ENCODE measurements around the gene AHCYL2.
"Not testable (repeated sequence)": the region's sequence is repeated elsewhere in the genome, so short reads cannot be mapped to it uniquely, and the experiment has no call there.

AHCYL2 gene

GRCh38 chr7:129247087-129247486 is 22.3 kb downstream of the AHCYL2 start:
- no peak overlapping the region for H3K4me3 ChIP-seq (ENCODE audit: control insufficient read depth, low read depth, low read length)
- DNase-seq (ENCODE audit: low read depth) = no peak
- TF ChIP-seq CTCF (IDR thresholded peaks at IDR 0.05; ENCODE audit: control insufficient read depth, insufficient read depth, low read depth, low read length, missing control alignments) = no peak

GRCh38 chr7:129252128-129252527 is 27.3 kb downstream of the AHCYL2 start:
- no peak overlapping the region for H3K4me3 ChIP-seq (ENCODE audit: control insufficient read depth, low read depth, low read length)
- no peak for TF ChIP-seq CTCF (IDR thresholded peaks at IDR 0.05; ENCODE audit: control insufficient read depth, insufficient read depth, low read depth, low read length, missing control alignments)
- no peak for DNase-seq (ENCODE audit: low read depth)

GRCh38 chr7:129252603-129253002 is 27.8 kb downstream of the AHCYL2 start:
- not testable (repeated sequence) for DNase-seq (ENCODE audit: low read depth); H3K4me3 ChIP-seq (ENCODE audit: control insufficient read depth, low read depth, low read length)

GRCh38 chr7:129255800-129256199 is 31.0 kb downstream of the AHCYL2 start:
- DNase-seq (ENCODE audit: low read depth) = no peak
- H3K4me3 ChIP-seq (ENCODE audit: control insufficient read depth, low read depth, low read length) = no peak overlapping the region
- no peak for TF ChIP-seq CTCF (IDR thresholded peaks at IDR 0.05; ENCODE audit: control insufficient read depth, insufficient read depth, low read depth, low read length, missing control alignments)

GRCh38 chr7:129256221-129256620 is 31.4 kb downstream of the AHCYL2 start:
- TF ChIP-seq CTCF (IDR thresholded peaks at IDR 0.05; ENCODE audit: control insufficient read depth, insufficient read depth, low read depth, low read length, missing control alignments) = no peak
- H3K4me3 ChIP-seq (ENCODE audit: control insufficient read depth, low read depth, low read length) = no peak overlapping the region
- no peak for DNase-seq (ENCODE audit: low read depth)

- no peak for TF ChIP-seq CTCF (IDR thresholded peaks at IDR 0.05; ENCODE audit: control insufficient read depth, insufficient read depth, low read depth, low read length, missing control alignments)
- no peak for DNase-seq (ENCODE audit: low read depth)
- H3K4me3 ChIP-seq (ENCODE audit: control insufficient read depth, low read depth, low read length) = no peak overlapping the region
Observed at GRCh38 chr7:129257168-129257567, 32.3 kb downstream of the AHCYL2 start.

GRCh38 chr7:129258649-129259389 is 34.0 kb downstream of the AHCYL2 start:
- no peak overlapping the region for H3K4me3 ChIP-seq (ENCODE audit: control insufficient read depth, low read depth, low read length)
- TF ChIP-seq CTCF (IDR thresholded peaks at IDR 0.05; ENCODE audit: control insufficient read depth, insufficient read depth, low read depth, low read length, missing control alignments) = no peak
- no peak for DNase-seq (ENCODE audit: low read depth)
